NCI-H82 treated with DMSO at 0.1 percent for 48 hours (cell line): ENCODE data around the gene RPS6KA1.

ENCODE experiments used
- DNase-seq: peaks from one replicate; lab custom pipeline; 2025; ENCODE audit not compliant: unreplicated experiment; lab: John Stamatoyannopoulos, UW

RPS6KA1 gene

DNA sequence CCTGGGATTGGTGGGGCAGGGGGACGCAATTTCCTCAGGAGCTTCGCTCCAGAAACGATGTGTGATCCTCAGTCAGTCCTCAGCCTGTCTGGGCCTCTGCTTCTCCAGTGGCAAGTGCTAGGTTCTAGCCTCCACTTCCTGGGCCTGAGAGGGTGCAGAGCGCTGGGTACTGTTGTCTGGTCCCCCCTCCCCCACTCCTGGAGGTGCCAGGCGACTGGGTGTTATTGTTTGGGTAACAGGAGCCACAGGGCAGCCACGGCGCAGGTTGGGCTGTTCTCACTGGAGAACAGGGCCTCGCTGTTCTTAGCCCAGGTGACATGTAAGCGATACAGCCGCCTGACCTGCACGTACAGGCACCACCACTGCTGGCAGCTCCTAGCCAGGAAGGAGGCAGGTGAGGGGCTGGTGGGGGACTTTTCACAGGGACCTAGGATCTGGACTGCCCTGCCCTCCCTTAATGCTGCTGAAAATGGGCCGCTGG lies 2.1 kb downstream of the RPS6KA1 start:
- DNase-seq, result no peak

DNA sequence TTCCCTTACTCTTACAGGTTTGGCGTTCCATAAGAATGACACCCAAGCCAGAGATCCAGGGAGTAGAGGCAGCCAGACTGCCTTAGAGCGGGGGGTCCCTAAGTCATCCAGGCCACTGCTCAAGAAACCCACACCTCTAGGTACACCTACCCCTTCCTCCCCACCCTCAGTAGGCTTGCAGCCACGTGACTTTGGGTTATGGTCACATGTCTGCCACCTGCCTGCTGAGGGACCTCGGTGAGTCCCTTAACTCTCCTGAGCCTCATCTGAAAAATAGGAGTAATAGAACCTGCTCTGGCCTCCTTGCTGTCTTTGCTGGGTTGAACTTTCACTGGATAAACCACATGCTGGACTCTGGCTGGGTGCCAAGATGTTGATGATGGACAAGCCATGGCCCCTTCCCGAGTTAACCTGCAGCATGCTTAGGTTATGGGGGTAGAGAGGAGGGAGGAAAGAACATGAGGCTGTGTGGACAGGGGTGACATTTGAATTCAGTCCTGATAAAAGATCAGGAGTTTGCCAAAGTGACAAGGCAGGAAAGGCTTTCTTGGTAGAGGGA lies 4.5 kb downstream of the RPS6KA1 start:
- DNase-seq, result no peak

DNA sequence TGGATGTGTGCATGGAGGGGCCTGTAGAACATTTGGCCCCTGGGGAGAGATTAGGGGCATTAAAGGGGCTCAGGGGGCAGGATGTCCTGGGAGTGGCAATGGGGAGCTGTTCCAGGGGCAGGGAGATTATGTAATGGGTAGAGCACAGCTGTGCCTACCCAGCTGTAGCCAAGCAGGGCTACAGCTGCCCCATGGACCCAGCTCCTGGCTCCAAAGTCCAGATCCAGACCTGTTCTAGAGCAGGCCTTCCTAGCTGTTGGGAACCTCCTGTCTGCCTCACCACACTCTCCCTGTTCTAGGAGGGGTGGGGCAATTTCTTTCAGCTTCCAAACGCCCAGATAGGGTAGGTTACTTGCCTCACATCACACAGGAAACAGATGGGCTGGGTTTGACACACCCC lies 5.6 kb downstream of the RPS6KA1 start:
- DNase-seq, result no peak

DNA sequence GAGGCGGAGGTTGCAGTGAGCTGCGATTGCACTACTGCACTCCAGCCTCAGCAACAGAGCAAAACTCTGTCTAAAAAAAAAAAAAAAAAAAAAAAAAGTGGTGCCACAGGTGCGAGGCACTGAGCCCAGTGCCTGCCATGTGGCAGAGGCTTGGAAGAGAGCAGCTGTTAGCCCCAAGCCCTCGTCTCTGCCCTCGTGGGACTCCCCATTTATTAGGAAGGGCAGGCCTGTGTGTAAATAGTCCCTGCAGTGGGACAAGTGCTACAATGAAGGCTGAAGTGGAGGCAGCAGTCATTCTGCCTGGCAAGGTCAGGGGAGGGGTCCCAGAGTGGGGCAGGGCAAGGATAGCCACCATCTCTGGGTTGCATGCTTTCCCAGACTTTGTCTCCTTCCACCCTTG lies 6.5 kb downstream of the RPS6KA1 start:
- DNase-seq, result no peak

DNA sequence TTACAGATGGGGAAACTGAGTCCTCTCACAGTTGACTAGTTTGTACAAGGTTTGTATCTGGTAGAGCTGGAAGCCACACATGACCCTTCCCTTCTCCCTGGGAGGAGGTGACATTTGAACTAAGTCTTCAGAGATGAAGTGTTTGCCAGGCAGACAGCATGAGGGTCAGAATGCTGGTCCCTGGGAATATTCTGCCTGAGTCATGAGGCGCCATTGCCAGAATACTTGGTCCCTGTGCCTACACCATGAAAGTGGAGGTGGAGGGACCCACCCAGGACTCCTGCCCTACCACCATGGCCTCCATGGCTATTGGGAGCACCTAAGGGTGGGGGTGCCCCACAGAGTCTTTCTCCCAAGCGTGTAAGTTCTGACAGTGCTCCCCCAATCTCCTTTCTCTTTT lies 7.0 kb downstream of the RPS6KA1 start:
- no peak for DNase-seq

DNA sequence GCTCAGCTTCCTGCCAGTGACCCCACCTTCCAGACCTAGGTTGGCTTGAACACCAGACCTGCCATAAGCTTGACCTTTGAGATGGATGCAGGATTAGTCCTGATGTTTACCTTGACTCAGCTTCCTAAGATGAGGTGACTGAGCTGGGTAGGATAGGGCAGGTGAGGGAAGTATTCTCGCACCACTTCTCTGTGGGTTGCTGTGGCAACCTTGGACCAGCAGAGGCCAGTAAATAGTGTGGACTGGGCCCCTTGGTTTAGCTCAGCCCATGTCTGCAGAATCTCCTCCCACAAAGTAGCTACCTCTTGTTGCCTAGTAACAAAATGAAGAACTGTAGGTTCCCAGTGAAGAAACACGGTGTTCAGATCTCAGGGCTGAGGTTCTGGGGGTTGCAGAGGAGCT lies 8.4 kb downstream of the RPS6KA1 start:
- DNase-seq, result no peak

DNA sequence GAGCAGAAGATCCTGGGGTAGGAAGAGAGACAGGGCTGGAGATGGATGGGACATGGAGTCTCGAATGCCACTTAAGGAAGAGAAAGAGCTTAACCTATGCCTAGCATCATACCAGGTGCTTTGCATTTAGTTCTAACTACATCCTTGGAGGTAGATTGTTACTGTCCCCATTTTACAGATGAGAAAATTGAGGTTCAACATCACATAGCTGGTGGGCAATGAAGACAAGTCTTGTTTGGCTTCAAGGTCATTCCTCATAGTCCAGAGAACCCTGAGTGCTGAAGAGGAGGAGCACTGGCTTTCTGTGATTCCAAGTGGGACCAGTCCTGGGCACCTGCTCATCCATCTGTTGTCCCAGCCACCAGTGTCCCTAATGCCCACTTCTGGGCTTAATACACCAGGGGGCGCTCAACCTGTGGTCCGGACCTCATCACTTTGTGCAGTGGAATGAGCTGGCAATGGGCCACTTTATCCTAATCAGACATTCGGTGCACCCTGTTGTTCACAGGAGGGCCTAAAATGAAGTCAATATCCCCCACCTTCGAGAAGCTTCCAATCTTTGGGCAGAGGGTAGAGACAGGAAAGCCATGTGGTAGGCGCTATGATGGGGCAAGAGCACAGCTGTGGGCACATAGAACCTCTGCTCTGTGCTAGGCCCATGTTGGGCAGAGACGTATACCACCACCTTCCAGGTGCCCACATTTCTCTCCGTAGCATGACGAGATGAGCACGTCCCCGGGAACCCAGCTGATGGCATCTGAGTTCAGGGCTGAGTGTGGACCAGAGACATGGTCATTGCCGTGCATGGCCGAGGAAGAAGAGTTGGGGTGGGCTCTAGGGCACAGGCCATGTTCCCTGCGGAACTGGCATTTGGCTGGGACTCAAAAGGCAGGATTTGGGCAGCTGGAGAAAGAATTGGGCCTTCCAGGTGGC lies 9.2 kb downstream of the RPS6KA1 start:
- no peak for DNase-seq

DNA sequence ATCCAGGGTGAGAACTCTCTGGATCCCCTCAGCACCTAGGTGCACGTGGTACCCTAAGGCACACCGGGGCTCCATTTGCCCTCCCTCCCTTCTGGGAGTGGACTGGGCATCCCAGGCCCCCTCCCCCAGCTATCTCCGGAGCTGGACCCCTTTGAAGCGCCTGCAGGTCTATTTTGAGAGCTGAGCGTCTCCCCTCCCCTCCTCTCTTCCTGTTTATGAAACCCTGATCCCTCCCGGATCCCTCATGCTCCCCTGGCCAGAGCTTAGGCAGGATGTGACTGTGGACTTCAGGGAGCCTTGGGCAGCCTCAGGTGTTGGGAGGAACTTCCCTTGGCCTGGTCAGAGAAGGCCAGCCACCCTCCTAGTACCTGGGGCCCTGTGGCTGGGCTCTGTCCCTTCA lies 10.2 kb downstream of the RPS6KA1 start:
- no peak for DNase-seq

DNA sequence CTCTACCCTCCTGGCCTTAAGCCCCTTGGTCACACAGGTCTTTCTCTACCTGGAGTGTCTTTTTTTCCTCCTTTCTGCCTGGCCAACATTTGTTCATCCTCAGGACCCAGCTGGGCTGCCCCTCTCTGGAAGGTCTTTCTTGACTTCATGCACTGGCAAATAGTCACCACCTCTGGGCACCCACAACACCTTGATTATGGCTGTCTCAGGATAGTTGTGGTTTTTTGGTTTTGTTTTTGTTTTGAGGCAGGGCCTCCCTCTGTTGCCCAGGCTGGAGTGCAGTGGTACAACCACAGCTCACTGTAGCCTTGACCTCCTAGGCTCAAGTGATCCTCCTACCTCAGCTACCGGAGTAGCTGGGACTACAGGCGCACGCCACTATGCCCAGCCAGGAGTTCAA lies 10.8 kb downstream of the RPS6KA1 start:
- no peak for DNase-seq

DNA sequence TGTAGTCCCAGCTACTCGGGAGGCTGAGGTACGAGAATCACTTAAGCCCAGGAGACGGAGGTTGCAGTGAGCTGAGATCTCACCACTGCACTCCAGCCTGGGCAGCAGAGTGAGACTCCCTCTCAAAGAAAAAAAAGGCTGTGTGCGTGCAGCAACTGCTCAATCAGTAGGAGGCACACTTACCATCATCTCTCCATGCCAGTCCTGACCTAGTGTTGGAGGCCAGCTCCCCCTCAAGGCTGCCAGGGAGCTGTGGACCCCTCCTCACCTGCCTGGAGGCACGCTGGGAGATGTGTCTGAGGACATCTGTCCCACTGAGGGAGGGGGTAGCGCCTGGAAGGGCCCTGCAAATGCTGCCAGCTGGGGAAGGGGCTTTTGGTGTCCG lies 11.9 kb downstream of the RPS6KA1 start:
- DNase-seq, result no peak

DNA sequence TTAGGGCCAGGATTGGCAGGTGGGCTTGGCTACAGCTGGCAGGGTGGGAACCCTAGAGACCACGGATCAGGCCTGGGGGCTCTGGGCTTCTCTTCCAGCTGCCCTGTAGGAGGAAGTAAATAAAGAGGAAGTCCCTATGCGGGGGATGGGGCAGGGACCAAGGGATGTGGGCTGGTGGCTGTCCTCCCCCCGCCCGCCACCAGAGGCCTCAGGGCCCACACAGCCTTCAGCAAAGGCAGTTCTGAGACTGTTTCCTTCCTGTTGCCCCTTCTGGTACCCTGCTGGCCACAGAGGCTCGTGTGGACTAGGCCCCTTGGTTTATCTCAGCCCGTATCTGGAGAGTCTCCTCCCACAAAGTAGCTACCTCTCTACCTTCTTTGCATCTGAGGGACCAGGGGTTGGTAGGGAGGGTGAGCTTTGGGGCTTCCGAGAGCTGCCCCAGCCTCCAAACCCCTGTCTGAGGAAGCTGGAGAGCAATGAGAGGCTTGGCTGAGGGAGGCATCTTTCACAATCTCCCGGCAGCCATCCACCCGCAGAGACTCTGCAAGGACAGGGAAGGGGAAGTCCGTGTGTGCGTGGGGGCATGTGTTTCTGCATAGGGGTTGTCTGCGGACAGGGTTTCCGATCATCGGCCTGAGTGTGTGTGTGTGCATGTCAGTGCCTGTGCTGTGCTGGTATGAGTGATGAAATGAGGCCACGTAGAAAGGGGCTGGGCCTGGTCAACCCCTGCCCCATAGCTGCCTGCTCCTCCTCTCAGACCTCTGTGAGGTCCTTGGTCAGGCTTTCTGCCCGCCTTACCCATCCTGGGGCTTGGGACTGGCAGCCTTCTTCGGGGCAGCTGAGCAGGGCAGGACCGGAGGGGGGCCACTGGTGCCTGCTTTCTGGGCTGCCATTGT lies 12.5 kb downstream of the RPS6KA1 start:
- DNase-seq, result peak; percentile 12

DNA sequence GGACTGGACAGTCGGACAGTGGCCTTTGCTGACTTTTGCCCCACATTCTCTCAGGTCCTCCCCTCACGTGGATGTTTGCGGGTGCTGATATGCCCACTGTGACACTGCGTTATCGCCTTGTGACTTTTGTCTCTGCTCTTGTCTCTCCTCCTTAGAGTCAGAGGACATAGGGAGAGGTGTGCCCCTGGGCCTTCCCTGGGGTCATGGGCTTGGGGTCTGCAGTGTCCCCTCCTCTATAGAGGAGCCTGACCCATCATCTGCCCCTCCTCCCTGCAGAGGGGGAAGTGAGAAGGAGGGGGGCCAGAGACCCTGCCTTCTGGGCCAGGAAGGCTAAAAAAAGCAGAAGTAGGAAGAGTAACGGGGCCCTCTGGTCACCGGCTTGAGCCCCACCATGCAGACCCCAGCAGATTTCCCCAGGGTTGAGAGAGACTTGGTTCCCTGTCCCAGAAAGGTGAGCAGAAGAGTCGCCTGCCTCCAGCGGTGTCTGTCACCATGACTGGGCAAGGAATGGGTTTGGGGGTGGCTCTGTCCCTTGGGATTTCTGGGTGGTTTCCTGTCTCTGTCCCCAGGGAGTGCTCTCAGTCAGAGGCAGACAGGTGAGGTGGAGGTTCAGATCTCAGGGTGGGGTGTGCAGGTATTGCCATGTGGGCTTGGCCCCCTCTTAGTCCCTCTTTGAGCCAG lies 13.3 kb downstream of the RPS6KA1 start:
- DNase-seq, result no peak

DNA sequence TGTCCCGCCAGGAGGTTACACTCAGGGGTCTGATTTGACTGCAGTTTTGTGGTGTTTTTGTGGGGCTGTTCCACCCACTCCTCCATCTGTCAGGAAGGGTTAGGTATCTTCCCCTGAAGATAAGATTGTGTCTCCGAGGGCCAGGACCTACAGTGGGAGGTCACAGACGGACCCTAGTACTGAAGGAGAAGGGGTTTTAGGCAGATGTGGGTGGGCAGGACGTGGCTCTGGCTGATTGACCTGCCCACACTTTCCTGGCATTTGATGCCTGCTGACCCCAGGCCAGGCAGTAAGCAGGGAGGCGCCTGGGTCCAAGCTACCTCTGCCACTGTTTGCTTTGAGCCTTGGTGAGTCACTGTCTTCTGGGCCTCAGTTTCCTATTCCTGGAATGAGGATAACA lies 13.9 kb downstream of the RPS6KA1 start:
- DNase-seq, result no peak

DNA sequence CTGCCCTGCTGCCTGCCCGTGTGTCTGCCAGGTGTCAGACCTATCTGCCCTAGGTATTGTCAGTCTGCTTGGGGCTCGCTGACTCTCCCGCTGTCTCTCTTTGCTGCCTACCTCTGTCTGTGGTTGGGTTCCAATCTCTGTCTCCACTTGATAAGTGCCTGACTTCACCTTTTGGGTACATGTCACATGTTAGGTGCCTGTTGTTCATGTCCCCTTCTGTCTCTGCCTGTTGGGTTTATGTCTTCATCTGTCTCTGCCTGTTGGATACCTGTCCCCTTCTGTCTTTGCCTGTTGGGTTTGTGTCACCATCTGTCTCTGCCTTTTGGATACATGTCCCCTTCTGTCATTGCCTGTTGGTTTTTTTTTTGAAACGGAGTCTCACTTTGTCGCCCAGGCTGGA lies 14.6 kb downstream of the RPS6KA1 start:
- no peak for DNase-seq

DNA sequence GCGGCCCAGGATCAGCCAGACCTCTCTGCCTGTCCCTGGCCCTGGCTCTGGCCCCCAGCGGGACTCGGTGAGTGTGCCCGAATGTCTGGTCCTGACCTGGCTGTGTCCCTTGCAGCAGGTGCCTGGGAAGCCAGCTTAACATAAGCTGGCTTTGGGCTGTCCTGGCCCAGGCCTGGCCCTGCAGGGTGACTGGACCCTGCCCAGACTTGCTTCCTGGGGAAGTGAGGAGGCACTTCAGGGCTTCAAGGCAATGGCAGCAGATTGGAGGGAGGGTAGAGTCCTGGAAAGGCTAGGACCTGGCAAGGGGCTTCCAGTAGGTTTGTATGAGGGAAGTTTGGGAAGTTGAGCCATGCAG lies 16.4 kb downstream of the RPS6KA1 start:
- DNase-seq, result no peak

DNA sequence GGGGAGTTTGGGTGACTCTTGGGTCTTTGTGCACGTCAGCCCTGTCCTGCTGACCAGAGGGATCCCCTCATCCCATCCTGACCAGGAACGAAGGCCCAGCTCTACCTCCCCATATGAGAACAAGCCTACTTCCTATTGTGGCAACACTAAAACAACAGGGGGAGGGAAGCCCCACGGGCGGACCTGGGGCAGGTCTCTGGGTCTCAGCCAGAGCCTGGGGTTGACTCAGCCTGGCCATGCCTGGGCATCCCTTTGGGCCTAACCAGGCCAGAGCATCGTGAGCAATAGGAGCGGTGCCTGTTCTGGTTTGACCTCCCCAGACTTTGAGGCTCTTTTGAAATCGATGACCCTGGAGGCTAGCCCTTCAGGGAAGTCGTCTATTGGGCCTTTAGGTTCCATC lies 16.8 kb downstream of the RPS6KA1 start:
- DNase-seq, result no peak

DNA sequence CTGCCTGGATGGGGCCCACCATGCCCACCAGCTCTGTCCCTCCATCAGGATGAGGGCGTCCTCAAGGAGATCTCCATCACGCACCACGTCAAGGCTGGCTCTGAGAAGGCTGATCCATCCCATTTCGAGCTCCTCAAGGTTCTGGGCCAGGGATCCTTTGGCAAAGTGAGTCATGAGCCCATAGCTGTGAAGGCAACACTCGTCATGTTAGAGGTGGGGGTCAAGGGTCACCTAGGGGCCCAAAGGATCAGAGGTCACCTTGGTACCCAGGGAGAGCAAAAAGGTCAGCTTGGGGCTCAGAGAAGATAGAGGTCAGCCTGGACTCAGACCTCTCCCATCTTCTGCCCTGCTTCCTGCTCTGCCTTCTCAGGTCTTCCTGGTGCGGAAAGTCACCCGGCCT lies 17.3 kb downstream of the RPS6KA1 start:
- DNase-seq, result no peak

DNA sequence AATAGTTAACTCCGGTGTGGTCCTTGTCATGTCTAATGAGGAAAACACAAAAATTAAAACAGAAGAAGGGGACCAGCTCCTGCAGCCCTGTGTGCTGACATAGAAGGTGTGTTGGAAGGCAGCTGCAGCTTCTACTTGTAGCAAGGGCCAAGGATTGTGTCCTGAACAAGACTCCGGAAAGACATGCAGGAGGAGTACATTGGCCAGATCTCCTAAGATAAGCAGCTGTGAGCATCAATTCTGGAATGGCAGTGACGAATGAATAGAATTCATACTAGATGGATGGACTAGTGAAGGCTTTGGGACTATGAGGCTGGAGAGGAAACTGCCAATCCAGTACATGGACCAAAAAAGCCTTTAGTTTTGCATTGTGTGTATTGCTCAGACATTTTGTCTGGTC lies 19.3 kb downstream of the RPS6KA1 start:
- no peak for DNase-seq

DNA sequence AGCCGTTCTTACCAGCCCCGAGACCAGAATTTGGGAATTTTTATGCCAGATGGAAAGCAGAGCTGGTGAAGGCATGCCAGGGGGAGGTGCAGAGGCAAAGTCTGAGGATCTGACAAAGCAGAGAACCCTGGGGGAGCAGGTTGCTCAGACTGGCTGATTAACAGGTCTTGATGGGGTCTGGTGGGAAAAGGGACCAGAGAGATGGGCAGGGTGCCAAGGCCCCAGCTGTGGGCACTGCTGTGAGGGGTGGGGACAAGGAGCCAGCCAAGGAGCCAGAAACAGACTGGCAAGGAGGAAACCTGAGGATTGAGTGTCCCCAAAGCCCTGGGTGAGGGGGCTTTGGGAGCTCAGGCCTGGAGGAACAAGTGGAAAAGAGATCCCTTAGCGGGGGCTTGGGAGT lies 21.4 kb downstream of the RPS6KA1 start:
- DNase-seq, result no peak

DNA sequence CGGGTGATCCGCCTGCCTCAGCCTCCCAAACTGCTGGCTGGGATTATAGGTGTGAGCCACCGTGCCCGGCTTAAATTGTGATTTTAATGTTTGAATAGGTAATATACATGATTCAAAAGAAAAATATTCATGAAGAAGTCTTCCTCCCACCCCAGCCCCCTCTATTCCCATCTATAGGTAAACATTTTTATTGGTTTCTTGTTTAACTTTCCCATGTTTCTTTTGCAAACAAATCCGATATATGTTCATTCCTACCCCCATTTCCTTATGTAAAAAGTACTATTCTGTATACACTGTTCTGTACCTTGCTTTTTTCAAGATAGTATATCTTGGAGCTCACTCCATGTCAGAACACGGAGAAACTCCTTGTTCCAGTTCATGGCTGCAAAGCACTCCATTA lies 23.2 kb downstream of the RPS6KA1 start:
- no peak for DNase-seq
